ENCODE measurements around the gene SLC25A2. TPM values are rescaled to one million over a fixed set of nuclear protein-coding genes. Genes with fewer than 3 reads are reported as not detected.

SLC25A2 gene
- total RNA-seq (2021; ENCODE audit: unreplicated experiment) (0.42 TPM), Bru-seq, nascent RNA (percentile 72 among the genes with signal in this experiment), BruChase-seq, experiment 1, labeled RNA remaining after a 6-hour chase (percentile 42 among the genes with signal in this experiment), BruChase-seq, experiment 2, labeled RNA remaining after a 2-hour chase (percentile 35 among the genes with signal in this experiment)
- not detected in 2 replicates for polyA plus RNA-seq (2012)
- long read RNA-seq = 0 reads

GRCh38 chr5:141303756-141304155, at the start of gene SLC25A2:
Gene SLC25A2 (minus strand): TSS chr5:141304049. CDS start chr5:141303865, 184 bp downstream.
- H3K4me2 ChIP-seq (ENCODE audit: low read length) = no peak within 1 kb of the TSS
- ATAC-seq (no peak), DNase-seq (ENCODE audit: low read depth, low spot score) (no peak)
- H3K9me3 ChIP-seq (ENCODE audit: control insufficient read depth in 1 of 2, insufficient read depth in 1 of 2, low read depth in 1 of 2, low read length in 2 of 2) = peaks cover 0 to 11% of the 10 kb centered on the region in 2 experiments; a peak in 1 of 4 replicates
- POLR2A ChIA-PET = no interaction called here
- no peaks in the 10 kb centered on the region for H3K79me2 ChIP-seq (ENCODE audit: insufficient read depth, low read length)
- no peak within 1 kb of the TSS for H3K9ac ChIP-seq (ENCODE audit: low read length)
- RAD21 ChIA-PET (ENCODE audit: low non-redundant PET in 1 of 2, low total read pairs in 2 of 2, uncharacterized antibody in 2 of 2, unreplicated experiment in 2 of 2) = no interaction called here
- BruUV-seq (replicated peaks) = no TSS peak
- H3K36me3 ChIP-seq (ENCODE audit: control insufficient read depth in 1 of 2, insufficient read depth in 2 of 2, low read length in 2 of 2) = no peaks in the 10 kb centered on the region
- TF ChIP-seq CBX3 (IDR thresholded peaks at IDR 0.05; ENCODE audit: low read depth) = no peak
- no peak for TF ChIP-seq EGR1 (IDR thresholded peaks at IDR 0.05; ENCODE audit: low read depth)
- no peak for TF ChIP-seq EZH2phosphoT487 (IDR thresholded peaks at IDR 0.05; ENCODE audit: borderline replicate concordance)
- TF ChIP-seq ZNF274 (IDR thresholded peaks at IDR 0.05; ENCODE audit: low read depth, low read length) = no peak
- TF ChIP-seq ZFX (IDR thresholded peaks at IDR 0.05) = no peak
- no peak for TF ChIP-seq ZBTB33 (IDR thresholded peaks at IDR 0.05; ENCODE audit: extremely low read depth, insufficient replicate concordance, low read length)
- no peak for TF ChIP-seq SIN3A (IDR thresholded peaks at IDR 0.05; ENCODE audit: low read depth)
- no peak for TF ChIP-seq MAX (IDR thresholded peaks at IDR 0.05)
- no peak for TF ChIP-seq POLR2A (IDR thresholded peaks at IDR 0.05; ENCODE audit: borderline replicate concordance, extremely low read depth, insufficient read depth, insufficient read length)
- no peak for TF ChIP-seq YY1 (IDR thresholded peaks at IDR 0.05; ENCODE audit: extremely low read depth, insufficient replicate concordance, low read depth, low read length)
- TF ChIP-seq TCF7L2 (IDR thresholded peaks at IDR 0.05; ENCODE audit: borderline replicate concordance, extremely low read depth, insufficient read depth, insufficient read length) = no peak
- no peak for TF ChIP-seq SP1 (IDR thresholded peaks at IDR 0.05; ENCODE audit: low read depth)
- no peak for TF ChIP-seq POLR2AphosphoS5 (IDR thresholded peaks at IDR 0.05; ENCODE audit: low read depth, low read length)
- TF ChIP-seq CTCF (IDR thresholded peaks at IDR 0.05 in 2 of 3, conservative IDR thresholded peaks at IDR 0.05 in 1 of 3; ENCODE audit: borderline replicate concordance in 1 of 3, insufficient read depth in 1 of 3, low read depth in 2 of 3, low read length in 2 of 3) = no peak
- H3K4me1 ChIP-seq (ENCODE audit: control insufficient read depth in 1 of 2, insufficient read depth in 2 of 2, low read length in 2 of 2) = no peaks in the 10 kb centered on the region
- H3K4me3 ChIP-seq (replicated peaks in 1 of 2; ENCODE audit: low read depth in 1 of 2, low read length in 2 of 2) = no peak within 1 kb of the TSS
- H3K27ac ChIP-seq (ENCODE audit: low read depth, low read length) = no peak within 1 kb of the TSS
- no peaks in the 10 kb centered on the region for H4K20me1 ChIP-seq (ENCODE audit: insufficient read depth)
- H2AFZ ChIP-seq (ENCODE audit: low read depth, low read length, poor library complexity, severe bottlenecking) = no peak within 1 kb of the TSS
- intact Hi-C loops (cut with micrococcal nuclease) = no loop called here
- CTCF ChIA-PET = no interaction called here
- no peaks in the 10 kb centered on the region for H3K27me3 ChIP-seq (ENCODE audit: insufficient read depth, low read length)
- no peaks in the 10 kb centered on the region for H3K9me2 ChIP-seq (ENCODE audit: insufficient read depth)
